ENCODE results near the gene ARPP19.

Gene ARPP19

DNA sequence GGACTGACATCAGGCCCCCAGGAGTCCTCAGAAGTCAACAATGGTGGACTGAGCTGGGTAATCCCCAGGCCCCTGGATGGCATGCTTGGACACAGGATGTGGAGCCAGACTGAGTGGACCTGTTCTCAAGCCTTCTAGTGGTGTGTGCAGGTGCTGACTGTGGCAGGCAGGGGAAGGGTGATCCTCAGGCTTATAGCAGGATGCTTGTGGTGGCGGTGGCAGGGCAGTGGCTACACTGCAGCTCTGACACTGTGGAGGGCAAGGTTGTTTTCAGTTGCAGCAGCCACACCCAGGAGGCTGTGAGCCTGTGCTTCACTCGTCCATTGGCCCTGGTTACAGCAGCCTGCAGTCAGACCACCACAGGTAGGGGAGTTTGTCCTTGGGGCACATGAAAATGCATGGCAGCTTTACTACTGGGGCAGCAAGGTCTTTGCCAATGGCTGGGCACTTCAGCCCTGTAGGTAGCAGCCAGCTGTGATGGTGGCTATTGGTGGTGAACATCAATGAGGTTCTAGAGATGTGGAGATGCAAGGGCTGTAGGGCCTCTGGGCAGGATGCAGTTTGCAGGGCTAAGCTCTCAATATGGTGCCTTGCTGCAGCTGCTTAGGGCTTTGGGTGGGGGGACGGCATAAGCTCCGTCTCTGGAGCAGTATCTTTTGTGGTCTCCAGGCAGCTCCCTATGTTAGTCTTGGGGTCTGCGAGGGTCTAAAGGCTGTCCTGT, 22.6 kb downstream of the ARPP19 start:
- no peak for DNase-seq

DNA sequence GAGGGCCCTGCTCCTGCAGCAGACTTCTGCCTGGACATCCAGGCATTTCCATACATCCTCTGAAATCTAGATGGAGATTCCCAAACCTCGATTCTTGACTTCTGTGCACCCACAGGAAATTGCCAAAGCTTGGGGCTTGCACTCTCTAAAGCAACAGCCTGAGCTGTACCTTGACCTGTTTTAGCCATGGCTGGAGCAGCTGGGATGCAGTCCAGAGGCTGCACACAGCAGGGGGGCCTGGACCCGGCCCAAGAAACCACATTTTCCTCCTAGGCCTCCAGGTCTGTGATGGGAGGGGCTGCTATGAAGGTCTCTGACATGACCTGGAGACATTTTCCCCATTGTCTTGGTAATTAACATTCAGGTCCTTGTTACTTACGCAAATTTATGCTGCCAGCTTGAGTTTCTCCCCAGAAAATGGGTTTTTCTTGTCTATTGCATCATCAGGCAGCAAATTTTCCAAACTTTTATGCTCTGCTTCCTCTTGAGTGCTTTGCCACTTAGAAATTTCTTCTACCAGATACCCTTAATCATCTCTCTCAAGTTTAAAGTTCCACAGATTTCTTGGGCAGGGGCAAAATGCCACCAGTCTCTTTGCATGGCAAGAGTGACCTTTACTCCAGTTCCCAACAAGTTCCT, 28.3 kb downstream of the ARPP19 start:
- DNase-seq: peak; percentile 31

DNA sequence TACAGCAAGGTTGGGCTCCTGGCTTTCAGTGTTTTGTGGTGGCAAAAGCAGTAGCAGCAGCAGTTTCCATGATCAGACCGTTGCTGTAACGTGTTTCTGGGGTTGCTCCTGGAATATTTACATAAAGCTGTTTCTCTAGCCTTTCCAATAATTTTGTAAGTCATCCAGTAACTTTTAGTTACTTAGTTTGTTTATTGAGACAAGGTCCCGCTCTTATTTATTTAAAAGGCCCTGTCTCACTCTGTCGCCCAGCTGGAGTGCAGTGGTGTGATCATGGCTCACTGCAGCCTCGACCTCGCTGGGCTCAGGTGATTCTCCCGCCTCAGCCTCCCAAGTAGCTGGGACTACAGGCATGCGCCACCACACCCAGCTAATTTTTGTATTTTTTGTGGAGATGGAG, 31.4 kb downstream of the ARPP19 start:
- no peak for DNase-seq

DNA sequence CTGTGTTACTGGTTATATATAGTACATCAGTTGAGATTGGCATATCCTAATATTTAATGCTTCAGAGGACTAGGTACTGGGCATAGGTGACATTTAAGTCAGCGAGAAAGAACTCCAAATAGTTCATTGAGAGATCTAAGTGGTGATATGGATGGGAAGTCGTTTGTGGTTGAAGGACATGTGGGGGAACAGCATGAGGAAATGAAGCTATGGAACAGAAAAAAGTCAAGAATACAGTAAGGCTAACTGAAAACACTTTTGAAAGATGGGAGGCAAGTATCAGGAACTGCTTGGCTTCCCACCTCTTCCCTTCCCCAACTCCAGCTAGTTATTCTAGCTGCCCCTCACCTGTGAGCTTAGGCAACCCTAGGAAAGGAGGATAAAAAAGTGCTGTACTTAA, 36.4 kb downstream of the ARPP19 start:
- peak; percentile 39 for DNase-seq

DNA sequence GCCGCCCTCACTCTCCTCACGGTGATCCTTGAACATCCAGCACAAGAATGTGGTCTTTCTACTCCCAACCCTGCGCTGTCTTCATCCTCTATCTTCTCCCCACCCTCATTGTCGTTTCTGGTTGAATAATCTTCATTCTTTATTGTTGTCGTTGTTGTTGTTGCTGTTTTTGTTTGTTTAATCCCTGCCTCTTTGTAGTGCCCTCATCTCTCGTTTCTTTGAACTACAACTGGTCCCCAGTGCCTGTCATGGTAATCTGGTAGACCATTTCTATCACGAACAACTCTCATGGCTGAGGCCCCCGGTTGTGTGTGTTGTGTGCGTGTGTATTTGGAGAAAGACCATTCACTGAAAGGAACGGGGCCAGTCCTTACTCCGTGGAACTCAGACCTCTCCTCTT, 38.9 kb downstream of the ARPP19 start:
- DNase-seq: no peak

DNA sequence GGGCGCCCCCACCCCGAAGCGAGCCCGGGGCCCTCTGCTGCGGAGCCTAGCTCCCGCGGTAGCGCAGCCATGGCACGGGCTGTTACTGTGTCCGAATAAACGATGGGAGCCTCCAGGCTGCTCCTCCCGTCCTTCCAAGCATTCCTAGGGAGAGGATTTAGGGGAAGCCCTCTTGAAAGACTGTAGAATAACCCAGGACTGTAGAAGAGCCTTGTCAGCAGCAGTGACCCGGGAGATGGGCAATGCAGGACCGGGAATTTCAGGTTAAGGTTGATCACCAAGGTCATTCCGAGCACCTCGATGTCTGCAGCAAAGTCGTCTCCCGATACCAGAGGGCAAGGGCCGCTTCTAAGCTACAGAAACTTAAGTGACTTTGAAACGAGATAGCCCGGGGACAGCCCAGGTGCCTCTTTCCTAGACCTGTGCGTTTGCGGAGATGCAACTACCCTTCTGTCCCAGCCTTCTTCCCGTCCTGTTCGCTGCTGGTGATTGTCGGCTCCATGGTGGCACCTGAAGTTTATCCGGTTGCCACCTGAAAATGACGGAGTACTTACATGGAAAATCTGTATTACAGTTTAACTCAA, 39.4 kb downstream of the ARPP19 start:
- DNase-seq: no peak

DNA sequence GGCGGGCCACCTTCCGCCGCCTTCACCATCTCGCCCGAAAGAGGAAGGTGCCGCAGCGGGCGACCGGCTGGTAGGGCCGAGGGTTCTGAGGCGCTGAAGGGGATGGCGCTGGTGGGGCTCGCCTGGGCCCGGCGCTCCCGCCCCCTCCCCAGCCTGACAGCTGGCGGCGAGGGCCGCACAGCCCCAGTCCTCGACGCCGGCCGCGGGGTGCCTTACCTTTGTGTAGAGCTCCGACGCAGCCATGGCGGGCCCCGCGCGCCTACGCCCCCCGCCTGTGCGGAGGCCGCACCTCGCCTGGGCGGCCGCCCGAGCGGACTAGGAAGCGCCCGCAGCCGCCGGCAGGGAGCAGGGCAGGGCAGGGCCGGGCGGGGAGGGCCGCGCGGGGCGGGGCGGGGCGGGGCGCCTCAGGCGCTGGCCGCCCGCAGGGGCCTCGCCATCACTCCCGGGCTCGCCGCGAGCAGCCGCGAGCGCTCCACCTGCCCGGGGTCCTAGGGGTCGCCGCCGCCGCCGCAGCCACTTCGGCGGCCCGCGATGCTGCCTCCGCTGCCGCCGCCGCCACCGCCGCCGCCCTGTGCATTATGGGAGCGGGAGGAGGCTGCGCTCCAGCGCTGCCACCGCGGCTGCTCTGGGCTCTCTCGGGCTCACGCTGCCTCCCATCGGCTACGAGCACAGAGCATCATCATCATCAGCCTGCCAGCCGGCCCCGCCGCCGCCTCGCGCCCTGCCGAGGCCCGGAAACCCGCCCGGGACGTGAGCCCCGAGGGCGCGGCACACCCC, 40.1 kb downstream of the ARPP19 start, which contains the start of gene MYO5A:
TSS of gene MYO5A (minus strand) at position 317 of the 777 bp plus-strand sequence. CDS start at position 243, 74 bp downstream.
- DNase-seq: peak; percentile 50

DNA sequence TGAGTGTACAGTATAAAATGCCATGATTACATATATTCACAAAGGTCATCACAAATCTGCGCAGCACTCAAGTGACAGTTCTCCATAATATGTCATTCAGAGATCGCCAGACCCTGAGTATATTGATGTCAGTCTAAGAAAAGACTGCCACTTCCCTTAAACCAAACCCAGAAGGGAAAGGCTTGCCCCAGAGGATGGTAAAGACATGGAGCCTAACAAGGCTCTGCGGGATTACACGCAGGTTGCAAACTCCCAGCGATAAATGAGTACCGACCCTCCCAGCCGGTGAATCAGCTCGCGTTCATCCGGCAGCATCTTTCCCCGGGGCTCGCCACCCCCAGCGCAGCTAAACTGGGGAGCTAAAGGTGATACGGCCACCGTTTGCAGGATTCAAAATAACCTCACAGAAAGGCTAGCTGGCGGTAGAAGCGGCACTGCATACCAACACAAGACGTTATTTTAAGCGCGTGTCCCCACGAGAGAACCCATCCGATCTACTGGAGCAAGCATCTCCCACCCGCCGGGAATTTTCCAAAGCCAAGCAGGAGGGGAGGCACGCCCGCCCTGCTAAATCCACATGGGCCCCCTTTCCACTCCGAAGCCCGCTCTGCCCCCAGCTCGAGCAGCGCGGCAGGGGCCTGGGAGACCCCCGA, 40.8 kb downstream of the ARPP19 start:
- peak; percentile 11 for DNase-seq

DNA sequence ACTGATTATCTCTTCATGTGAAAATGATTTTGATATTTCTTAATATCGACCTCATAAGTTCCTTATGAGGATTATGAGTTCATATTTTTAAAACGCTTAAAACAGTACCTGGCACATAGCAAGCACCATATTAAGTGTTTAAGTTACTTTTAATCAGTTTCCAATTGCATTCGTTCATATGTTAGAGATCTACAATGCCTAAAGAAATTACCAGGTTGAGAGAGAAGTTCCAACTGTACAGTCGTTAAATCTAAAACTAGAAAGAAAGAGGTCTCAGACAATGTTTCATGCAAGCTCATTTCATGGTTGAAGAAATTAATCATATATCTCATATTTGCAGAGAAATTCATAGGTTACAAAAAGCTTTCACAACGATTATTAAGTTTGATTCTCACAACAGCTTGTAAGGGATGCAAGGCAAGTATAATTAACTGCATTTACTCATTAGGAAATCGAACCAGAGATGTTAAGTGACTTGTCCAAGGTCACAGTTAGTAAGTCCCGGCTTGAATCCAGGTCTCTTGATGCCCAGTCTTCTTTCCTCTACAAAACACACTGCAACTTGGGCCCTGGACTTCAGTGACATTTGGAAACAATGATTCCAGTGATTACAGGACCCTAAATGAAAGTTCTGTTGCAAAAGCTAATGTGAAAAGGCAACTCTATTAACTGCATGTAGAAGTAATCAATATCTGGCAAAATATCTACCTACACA, 41.5 kb downstream of the ARPP19 start:
- no peak for DNase-seq

DNA sequence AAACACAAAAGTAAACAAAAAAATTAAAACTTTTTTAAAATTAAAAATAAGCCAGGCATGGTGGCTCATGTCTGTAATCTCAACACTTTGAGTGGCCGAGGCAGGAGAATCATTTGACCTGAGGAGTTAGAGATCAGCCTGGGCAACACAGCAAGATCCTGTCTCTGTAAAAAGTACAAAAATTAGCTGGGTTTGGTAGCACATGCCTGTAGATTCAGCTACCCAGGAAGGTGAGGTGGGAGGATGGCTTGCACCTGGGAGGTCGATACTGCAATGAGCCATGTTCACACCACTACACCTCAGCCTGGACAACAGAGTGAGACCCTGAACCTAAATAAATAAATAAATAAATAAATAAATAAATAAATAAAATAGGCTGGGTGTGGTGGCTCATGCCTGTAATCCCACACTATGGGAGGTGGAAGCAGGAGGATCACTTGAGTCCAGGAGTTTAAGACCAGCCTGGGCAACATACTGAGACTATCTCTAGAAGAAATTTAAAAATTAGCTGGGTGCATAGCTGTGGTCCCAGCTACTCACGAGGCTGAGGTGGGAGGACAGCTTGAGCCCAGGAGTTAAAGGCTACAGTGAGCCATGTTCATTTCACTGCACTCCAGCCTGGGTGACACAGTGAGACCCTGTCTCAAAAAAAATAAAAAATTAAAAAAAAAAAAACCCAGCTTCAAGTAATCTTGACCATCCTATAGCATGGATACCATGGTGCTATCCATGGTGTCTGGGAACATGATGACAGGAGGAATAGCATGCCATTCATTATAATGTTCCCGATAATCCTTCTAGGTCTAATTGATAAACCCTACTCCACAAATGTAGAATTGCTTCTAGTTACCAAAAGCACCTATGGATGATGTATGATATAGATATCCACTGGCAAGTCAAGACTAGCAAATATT, 44.4 kb downstream of the ARPP19 start:
- DNase-seq: no peak

DNA sequence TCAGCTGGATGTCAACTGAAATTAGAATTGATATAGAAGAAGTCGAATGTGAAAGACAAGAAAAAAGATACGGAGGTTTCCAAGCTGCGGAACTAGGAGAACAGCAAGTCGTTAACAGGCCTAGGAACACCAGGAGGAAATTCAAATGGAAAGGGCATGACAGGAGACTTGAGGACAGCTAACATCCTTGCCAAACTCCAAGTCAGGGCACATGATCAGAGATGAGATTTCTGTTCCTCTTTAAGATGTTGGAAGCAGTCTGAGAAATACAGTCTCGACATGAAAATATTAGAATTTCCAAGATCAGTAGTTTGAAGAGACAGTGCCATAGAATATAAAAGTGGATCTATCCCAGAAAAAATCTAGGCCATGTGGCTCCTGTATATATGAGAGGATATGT, 45.2 kb downstream of the ARPP19 start:
- DNase-seq: peak; percentile 26

DNA sequence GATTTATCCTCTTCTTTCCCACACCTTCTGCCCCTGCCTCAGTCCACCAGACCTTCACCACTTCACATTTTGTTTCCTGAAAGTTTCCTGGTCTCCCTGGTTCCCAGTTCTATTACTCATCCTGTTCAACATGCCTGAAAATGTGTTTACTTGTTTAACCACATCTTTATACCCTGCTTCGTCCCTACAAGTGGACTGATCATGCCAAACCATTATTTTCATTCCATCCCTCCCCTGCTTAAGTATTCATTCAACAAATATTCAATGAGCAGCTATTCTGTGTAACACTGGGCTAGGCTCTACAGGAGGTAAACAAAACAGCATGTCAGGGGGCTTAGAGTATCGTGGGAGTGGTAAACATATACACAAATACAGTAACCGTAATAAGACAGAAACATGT, 45.6 kb downstream of the ARPP19 start:
- no peak for DNase-seq

DNA sequence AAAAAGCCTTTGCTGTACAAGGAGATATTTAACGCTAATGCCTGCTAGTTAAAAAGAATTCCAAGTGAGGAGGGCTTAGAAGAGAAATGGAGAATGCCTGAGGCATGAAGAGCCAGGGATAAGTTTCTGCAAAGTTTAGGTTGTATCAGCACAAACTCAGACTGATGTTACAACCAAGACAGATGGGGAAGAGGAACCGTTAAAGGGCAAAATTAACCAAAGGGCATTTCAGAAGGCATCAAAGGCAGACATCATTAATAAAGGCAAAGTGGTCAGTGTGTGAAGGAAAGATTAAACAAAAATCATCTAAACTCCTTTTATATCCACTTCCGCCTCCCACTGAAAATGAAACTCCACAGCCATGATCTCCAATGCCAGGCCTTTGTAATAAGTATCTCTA, 47.1 kb downstream of the ARPP19 start:
- DNase-seq: no peak

DNA sequence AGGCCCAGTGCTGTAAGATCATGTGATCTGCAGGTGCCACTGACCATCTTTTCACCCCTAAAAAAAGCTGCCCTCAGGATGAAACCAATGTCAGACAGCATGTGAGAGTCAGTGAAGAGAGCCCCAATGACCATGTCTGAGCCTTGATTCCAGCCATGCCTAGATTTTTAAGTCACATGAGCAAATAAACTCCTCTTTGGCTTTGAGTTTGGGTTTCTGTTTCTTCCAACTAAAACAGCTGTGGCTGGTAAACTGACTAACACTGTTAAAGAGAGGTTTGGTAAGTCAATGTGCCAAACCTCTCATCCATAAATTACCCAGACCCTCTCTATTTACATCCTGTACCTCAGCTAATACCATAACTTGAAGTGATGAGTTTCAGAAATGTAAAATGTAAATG, 48.4 kb downstream of the ARPP19 start:
- DNase-seq: no peak

DNA sequence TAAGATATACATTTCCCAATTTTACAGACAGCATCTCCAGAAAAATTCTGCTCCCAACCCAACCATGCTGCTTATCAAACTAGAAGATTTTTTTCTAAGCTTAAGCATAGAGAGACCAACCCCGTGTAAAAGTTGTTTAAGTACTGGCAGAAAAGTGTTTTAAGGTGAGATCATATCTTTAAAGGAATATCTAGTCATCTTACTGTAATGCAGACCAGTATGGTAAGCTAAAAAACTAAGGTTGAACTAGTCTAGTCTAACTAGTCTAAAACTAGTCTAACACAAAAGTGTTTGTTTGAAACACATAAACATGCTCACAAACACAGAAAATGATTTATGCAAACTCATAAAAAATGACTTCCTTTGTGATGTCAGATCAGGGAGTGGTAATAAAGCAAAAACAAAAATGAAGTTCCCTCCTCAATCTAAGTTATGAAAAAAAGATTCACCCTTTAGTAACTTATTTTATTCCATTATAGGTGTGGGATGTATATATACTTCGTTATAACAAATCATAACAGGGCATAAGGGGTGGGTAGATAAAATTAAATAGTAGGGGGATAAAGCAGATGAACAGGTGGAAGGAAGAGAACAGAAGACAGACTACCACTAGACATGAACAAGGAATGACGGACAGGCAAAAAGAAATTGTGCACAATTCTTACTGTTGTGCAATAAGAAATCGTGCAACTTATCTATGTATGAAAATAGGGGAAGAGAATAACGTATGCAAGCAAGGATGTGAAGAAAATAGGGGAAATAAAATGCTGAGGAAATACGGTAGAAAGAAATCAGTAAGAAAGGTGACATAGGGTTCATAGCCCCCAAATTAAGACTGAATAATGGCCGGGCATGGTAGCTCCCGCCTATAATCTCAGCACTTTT, 50.1 kb downstream of the ARPP19 start:
- peak; percentile 69 for DNase-seq

DNA sequence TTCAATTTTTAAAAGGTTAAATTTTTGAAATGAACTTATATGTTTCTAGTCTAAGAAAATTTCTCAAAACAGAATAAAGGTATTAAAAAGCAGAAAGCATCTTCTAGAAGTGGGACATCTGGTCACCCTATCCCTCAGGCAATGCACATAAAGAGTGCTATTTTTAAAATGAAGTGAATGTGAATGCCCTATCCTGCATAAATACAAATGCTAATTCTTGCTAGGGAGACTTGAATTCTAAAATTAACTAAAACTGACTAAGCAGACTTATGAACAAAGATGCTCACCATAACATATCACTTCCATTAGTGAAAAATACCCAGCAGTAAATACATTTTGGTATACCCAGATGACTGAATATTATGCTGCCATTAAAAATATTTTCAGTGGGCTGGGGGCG, 51.8 kb downstream of the ARPP19 start:
- no peak for DNase-seq

DNA sequence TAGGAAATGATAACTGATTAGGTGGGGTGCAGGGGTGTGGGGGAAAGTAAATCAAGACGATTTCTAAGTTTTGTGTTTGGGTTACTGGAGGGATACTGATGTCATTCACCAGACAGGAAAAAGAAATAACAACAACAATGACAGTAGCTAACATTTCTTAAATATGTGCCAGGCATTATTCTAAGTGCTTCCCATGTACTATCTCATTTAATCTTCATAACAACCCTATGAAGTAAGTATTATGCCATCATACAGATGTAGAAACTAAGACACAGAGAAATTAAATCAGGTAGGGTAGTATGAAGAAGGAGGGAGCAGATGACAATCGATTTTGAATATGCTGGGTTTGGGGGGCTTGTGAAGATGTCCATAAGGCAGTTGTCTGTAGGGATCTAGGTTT, 53.5 kb downstream of the ARPP19 start:
- no peak for DNase-seq

DNA sequence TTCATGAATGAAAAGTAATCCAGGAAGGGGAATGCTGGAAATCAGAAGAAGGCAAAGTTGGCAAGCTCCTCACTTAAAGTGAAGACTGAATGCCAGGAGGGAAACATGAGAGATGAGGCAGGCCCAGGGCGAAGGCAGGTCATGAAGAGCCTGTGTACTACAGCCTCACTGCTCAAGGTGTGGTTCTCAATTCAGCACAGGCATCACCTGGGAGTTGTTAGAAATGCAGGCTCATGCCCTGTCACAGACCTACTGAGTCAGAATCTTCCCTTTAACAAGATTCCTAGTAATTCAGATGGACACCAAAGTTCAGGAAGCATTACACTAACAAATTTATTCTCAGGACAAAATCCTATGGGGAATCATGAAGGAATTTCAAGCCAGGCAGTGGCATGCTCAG, 54.3 kb downstream of the ARPP19 start:
- DNase-seq: no peak

DNA sequence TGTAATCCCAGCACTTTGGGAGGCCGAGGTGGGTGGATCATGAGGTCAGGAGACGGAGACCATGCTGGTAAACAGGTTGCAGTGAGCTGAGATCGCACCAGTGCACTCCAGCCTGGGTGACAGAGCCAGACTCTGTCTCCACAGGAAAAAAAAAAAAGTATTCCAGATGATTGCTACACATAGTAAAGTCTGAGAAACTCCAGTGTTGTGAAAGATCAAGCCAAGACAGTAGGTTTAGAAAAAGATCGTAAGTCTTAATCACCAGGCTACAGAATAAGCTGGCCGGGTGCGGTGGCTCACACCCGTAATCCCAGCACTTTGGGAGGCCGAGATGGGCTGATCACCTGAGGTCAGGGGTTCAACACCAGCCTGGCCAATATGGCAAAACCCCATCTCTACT, 56.0 kb downstream of the ARPP19 start:
- peak; percentile 31 for DNase-seq

DNA sequence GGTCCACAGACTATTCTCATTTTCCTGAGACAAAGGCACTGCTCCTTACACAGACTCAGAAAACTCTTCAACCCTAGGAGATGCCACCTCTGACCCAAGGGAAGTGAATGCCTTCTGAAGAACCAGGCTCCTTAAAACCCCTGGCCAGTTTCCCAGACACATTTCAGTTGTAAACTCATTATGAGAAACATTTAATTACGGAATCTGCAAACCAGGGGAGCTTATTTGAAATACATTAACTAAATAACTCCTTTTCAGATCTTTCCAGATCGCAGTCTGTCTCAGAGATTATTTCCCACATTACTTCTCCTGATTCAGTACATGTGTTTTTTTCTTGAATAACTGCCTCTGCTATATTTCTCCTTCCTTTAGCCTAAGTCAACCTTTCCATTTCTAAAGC, 57.7 kb downstream of the ARPP19 start:
- DNase-seq: no peak

Measured in MV-4-11 (cell line).